Skeletal muscle satellite cell (primary cell): ENCODE data around the gene NEK4.
"Not testable (repeated sequence)": the region's sequence is repeated elsewhere in the genome, so short reads cannot be mapped to it uniquely, and the experiment has no call there.

Source experiments
- H3K27me3 ChIP-seq: 2 replicates; pipeline ENCODE4 v1.7.0; 2013; ENCODE audit warnings: low read length; ENCODE audit not compliant: control insufficient read depth, insufficient read depth
- H3K36me3 ChIP-seq: 2 replicates; pipeline ENCODE4 v1.7.0; 2013; ENCODE audit warnings: mild to moderate bottlenecking, control low read depth, low read length; ENCODE audit not compliant: insufficient read depth
- H3K4me1 ChIP-seq: 2 replicates; pipeline ENCODE4 v1.7.0; 2013; ENCODE audit warnings: low read length; ENCODE audit not compliant: control insufficient read depth, insufficient read depth
- H3K4me2 ChIP-seq: 2 replicates; pipeline ENCODE4 v1.7.0; 2013; ENCODE audit warnings: mild to moderate bottlenecking, low read length
- H3K4me3 ChIP-seq: 2 replicates; pipeline ENCODE4 v1.7.0; 2013; ENCODE audit warnings: low read length
- H3K9ac ChIP-seq: 2 replicates; pipeline ENCODE4 v1.7.0; 2013; ENCODE audit warnings: mild to moderate bottlenecking, low read depth, low read length, moderate library complexity
- H3K9me3 ChIP-seq: replicated peaks from 2 replicates; pipeline ENCODE4 v1.7.0; 2013; ENCODE audit warnings: mild to moderate bottlenecking, control low read depth, low read length

Gene NEK4

GRCh38 chr3:52752045-52752660 lies 18.6 kb downstream of the NEK4 start:
- peaks cover 20% of the 10 kb centered on the region for H3K36me3 ChIP-seq
- H3K4me1 ChIP-seq, result peaks cover 3% of the 10 kb centered on the region
- no peaks in the 10 kb centered on the region for H3K27me3 ChIP-seq
- H3K9ac ChIP-seq, result no peak overlapping the region
- H3K4me2 ChIP-seq, result no peak overlapping the region
- no peak overlapping the region for H3K4me3 ChIP-seq
- H3K9me3 ChIP-seq, result no peaks in the 10 kb centered on the region

GRCh38 chr3:52743721-52744120 lies 27.0 kb downstream of the NEK4 start:
- peaks cover 47% of the 10 kb centered on the region for H3K36me3 ChIP-seq

GRCh38 chr3:52743152-52743551 lies 27.6 kb downstream of the NEK4 start:
- no peaks in the 10 kb centered on the region for H3K9me3 ChIP-seq
- H3K36me3 ChIP-seq, result peaks cover 45% of the 10 kb centered on the region
- no peaks in the 10 kb centered on the region for H3K27me3 ChIP-seq
- H3K4me1 ChIP-seq, result no peaks in the 10 kb centered on the region
- H3K9ac ChIP-seq, result no peak overlapping the region
- H3K4me2 ChIP-seq, result no peak overlapping the region
- no peak overlapping the region for H3K4me3 ChIP-seq

More at GRCh38 chr3:52743721-52744120, 27.0 kb downstream of the NEK4 start:
- Histone ChIP-seq H3K27me3 (no peaks in the 10 kb centered on the region), H3K9ac (no peak overlapping the region), H3K9me3 (no peaks in the 10 kb centered on the region), H3K4me2 (no peak overlapping the region), H3K4me1 (no peaks in the 10 kb centered on the region), H3K4me3 (no peak overlapping the region)

DNA sequence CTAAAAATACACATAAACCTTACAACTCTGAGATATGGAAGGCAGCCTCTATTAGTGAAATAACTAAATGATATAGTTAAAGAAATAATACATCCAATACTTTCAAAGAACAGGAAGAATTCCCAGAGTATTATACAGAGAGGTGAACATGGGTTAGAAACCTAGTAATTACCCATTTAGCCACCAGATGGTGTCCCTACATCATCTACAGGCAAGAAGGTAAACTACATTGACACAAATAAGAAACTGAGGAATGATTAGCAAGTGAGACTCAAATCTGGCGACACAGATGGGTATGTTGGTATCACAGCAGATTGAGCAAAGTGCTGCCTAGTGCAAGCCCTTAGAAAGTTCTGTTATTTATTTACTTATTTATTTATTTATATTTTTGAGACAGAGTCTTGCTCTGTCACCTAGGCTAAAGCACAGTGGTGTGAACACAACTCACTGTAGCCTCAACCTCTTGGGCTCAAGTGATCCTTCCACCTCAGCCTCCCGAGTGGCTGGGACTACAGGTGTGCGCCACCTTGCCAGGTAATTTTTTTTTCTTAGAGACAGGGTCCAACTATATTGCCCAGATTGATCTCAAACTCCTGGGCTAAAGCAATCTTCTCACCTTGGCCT lies 28.2 kb downstream of the NEK4 start:
- no peak overlapping the region for H3K4me3 ChIP-seq
- H3K4me1 ChIP-seq, result no peaks in the 10 kb centered on the region
- H3K9ac ChIP-seq, result no peak overlapping the region
- no peaks in the 10 kb centered on the region for H3K9me3 ChIP-seq
- H3K36me3 ChIP-seq, result peaks cover 45% of the 10 kb centered on the region
- H3K27me3 ChIP-seq, result no peaks in the 10 kb centered on the region
- no peak overlapping the region for H3K4me2 ChIP-seq

DNA sequence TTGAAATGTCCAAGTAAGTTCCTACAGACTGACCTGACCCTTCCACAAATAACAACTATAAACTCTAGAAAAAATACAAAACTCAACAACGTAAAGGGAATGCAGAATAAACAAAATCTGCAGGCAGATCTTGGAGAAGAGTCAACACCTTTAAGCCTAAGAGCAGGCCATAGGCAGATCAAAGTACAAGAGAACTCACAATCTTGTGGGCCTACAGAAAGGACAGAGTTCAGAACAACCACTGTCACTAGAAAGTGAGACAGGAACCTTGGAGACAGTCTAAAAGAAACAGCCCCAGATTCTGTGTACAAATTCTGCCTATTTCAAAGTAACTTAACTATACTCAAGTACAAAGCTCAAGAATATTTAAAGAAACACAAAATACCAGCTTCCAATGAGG lies 31.0 kb downstream of the NEK4 start:
- Histone ChIP-seq H3K9ac (no peak overlapping the region), H3K36me3 (peaks cover 44% of the 10 kb centered on the region), H3K27me3 (no peaks in the 10 kb centered on the region), H3K4me1 (no peaks in the 10 kb centered on the region), H3K4me2 (no peak overlapping the region), H3K9me3 (no peaks in the 10 kb centered on the region), H3K4me3 (no peak overlapping the region)

- Histone ChIP-seq H3K36me3 (peaks cover 34% of the 10 kb centered on the region), H3K4me2 (no peak overlapping the region), H3K4me1 (no peaks in the 10 kb centered on the region), H3K9ac (no peak overlapping the region), H3K4me3 (no peak overlapping the region), H3K9me3 (no peaks in the 10 kb centered on the region), H3K27me3 (no peaks in the 10 kb centered on the region)
Observed at GRCh38 chr3:52733256-52733891, 37.4 kb downstream of the NEK4 start.

- peaks cover 31% of the 10 kb centered on the region for H3K36me3 ChIP-seq
Observed at GRCh38 chr3:52731590-52731989, 39.1 kb downstream of the NEK4 start.

GRCh38 chr3:52730681-52731080 lies 40.1 kb downstream of the NEK4 start:
- H3K4me1 ChIP-seq, result no peaks in the 10 kb centered on the region
- H3K9ac ChIP-seq, result no peak overlapping the region
- no peak overlapping the region for H3K4me3 ChIP-seq
- H3K4me2 ChIP-seq, result no peak overlapping the region
- no peaks in the 10 kb centered on the region for H3K9me3 ChIP-seq
- no peaks in the 10 kb centered on the region for H3K27me3 ChIP-seq
- peaks cover 27% of the 10 kb centered on the region for H3K36me3 ChIP-seq

More at GRCh38 chr3:52731590-52731989, 39.1 kb downstream of the NEK4 start:
- no peak overlapping the region for H3K4me3 ChIP-seq
- H3K9me3 ChIP-seq, result no peaks in the 10 kb centered on the region
- no peak overlapping the region for H3K4me2 ChIP-seq
- H3K4me1 ChIP-seq, result no peaks in the 10 kb centered on the region
- H3K27me3 ChIP-seq, result no peaks in the 10 kb centered on the region
- H3K9ac ChIP-seq, result no peak overlapping the region

DNA sequence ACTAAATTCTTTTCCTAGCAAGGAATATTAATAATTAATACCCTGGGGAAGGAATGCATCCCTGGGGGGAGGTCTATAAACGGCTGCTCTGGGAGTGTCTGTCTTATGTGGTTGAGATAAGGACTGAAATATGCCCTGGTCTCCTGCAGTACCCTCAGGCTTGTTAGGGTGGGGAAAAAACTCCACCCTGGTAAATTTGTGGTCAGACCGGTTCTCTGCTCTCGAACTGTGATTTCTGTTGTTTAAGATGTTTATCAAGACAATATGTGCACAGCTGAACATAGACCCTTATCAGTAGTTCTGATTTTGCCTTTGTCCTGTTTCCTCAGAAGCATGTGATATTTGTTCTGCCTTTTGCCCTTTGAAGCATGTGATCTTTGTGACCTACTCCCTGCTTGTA lies 42.0 kb downstream of the NEK4 start:
- not testable (repeated sequence) for H3K4me2 ChIP-seq, H3K4me3 ChIP-seq, H3K27me3 ChIP-seq, H3K9ac ChIP-seq, H3K4me1 ChIP-seq, H3K9me3 ChIP-seq
- peaks cover 21% of the 10 kb centered on the region for H3K36me3 ChIP-seq

- Histone ChIP-seq H3K9ac (no peak overlapping the region), H3K36me3 (peaks cover 3% of the 10 kb centered on the region), H3K4me2 (no peak overlapping the region), H3K4me1 (no peaks in the 10 kb centered on the region), H3K9me3 (no peaks in the 10 kb centered on the region), H3K4me3 (no peak overlapping the region), H3K27me3 (no peaks in the 10 kb centered on the region)
Observed at GRCh38 chr3:52724511-52724910, 46.2 kb downstream of the NEK4 start.

DNA sequence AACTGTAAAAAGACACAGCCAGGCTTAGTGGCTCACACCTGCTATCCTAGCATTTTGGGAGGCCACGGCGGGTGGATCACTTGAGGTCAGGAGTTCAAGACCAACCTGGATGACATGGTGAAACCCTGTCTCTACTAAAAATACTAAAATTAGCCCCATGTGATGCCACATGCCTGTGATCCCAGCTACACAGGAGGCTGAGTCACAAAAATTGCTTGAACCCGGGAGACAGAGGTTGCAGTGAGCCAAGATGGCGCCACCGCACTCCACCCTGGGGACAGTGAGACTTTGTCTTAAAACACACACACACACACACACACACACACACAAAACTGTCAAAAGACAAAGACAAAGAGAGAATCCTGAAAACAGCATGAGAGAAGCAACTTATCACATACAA lies 46.8 kb downstream of the NEK4 start:
- Histone ChIP-seq H3K4me2 (no peak overlapping the region), H3K9ac (no peak overlapping the region), H3K36me3 (peaks cover 6% of the 10 kb centered on the region), H3K4me3 (no peak overlapping the region), H3K27me3 (no peaks in the 10 kb centered on the region), H3K9me3 (no peaks in the 10 kb centered on the region), H3K4me1 (no peaks in the 10 kb centered on the region)

DNA sequence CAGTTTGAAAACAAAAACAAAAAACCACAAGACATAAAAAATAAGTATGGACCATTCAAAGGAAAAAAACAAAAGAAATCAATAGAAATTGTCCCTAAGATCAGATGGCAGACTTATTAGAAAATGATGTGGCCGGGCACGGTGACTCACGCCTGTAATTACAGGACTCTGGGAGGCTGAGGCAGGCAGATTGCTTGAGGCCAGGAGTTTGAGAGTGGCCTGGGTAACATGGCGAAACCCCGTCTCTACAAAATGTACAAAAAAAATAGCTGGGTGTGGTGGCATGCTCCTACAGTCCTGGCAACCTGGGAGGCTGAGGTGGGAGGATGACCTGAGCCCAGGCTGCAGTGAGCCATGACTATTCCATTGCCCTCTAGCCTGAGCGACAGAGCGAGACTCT lies 48.2 kb downstream of the NEK4 start:
- H3K27me3 ChIP-seq, result no peaks in the 10 kb centered on the region
- H3K4me2 ChIP-seq, result no peak overlapping the region
- H3K36me3 ChIP-seq, result peaks cover 4% of the 10 kb centered on the region
- no peaks in the 10 kb centered on the region for H3K4me1 ChIP-seq
- no peaks in the 10 kb centered on the region for H3K9me3 ChIP-seq
- H3K9ac ChIP-seq, result no peak overlapping the region
- H3K4me3 ChIP-seq, result no peak overlapping the region
